ENCODE data around the gene NELFE. TPM values are rescaled to one million over a fixed set of nuclear protein-coding genes. Genes with fewer than 3 reads are reported as not detected.
"Not testable (repeated sequence)": the region's sequence is repeated elsewhere in the genome, so short reads cannot be mapped to it uniquely, and the experiment has no call there.

NELFE gene
- total and polyA plus RNA-seq, 4 donors: 37.8 to 78.3 (median 74.4) TPM

- peak overlapping the region; percentile 72 for H3K27ac ChIP-seq (ENCODE audit: low read depth, low read length)
- H3K27me3 ChIP-seq (ENCODE audit: control insufficient read depth, insufficient read depth, low read length): peaks cover 9% of the 10 kb centered on the region
- no peaks in the 10 kb centered on the region for H3K4me1 ChIP-seq (ENCODE audit: control insufficient read depth, insufficient read depth, low read length)
- H3K4me3 ChIP-seq (ENCODE audit: low read depth, low read length): no peak overlapping the region
- no peaks in the 10 kb centered on the region for H3K36me3 ChIP-seq (ENCODE audit: control insufficient read depth, insufficient read depth, low read length)
- DNase-seq (ENCODE audit: low read depth in 4 of 6, low spot score in 6 of 6): no peak
- H3K9me3 ChIP-seq (ENCODE audit: control insufficient read depth, insufficient read depth, low read length): no peaks in the 10 kb centered on the region
- WGBS (ENCODE audit: insufficient coverage): 81% methylated on average over 9 of the region's 9 CpGs
Measured at GRCh38 chr6:31945154-31945506, 13.6 kb downstream of the NELFE start.

DNA sequence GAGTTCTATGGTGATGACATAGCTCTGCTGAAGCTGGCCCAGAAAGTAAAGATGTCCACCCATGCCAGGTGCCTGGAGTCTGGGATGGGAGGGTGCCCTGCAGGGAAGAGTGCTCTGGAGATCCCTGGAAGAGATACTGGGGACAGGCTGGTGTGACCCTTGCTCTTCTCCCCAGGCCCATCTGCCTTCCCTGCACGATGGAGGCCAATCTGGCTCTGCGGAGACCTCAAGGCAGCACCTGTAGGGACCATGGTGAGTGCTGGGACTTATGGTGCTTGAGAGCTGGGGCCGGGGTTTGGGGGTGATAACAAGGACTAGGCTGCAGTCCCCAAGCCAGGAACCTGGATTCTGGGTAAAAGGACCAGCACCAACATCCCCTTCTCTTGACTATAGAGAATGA, 15.0 kb downstream of the NELFE start:
- H3K4me3 ChIP-seq (ENCODE audit: low read depth, low read length): no peak overlapping the region
- no peaks in the 10 kb centered on the region for H3K4me1 ChIP-seq (ENCODE audit: control insufficient read depth, insufficient read depth, low read length)
- H3K27ac ChIP-seq (ENCODE audit: low read depth, low read length): no peak overlapping the region
- no peaks in the 10 kb centered on the region for H3K9me3 ChIP-seq (ENCODE audit: control insufficient read depth, insufficient read depth, low read length)
- peaks cover 9% of the 10 kb centered on the region for H3K27me3 ChIP-seq (ENCODE audit: control insufficient read depth, insufficient read depth, low read length)
- no peak for DNase-seq (ENCODE audit: low read depth in 4 of 6, low spot score in 6 of 6)
- 87% methylated on average over 3 of the region's 3 CpGs for WGBS (ENCODE audit: insufficient coverage)
- H3K36me3 ChIP-seq (ENCODE audit: control insufficient read depth, insufficient read depth, low read length): no peaks in the 10 kb centered on the region

GRCh38 chr6:31940256-31940664, 18.5 kb downstream of the NELFE start:
- Histone ChIP-seq H3K27me3 (ENCODE audit: control insufficient read depth, insufficient read depth, low read length) (peaks cover 9% of the 10 kb centered on the region), H3K4me3 (ENCODE audit: low read depth, low read length) (no peak overlapping the region), H3K27ac (ENCODE audit: low read depth, low read length) (no peak overlapping the region), H3K4me1 (ENCODE audit: control insufficient read depth, insufficient read depth, low read length) (no peaks in the 10 kb centered on the region), H3K36me3 (ENCODE audit: control insufficient read depth, insufficient read depth, low read length) (no peaks in the 10 kb centered on the region), H3K9me3 (ENCODE audit: control insufficient read depth, insufficient read depth, low read length) (no peaks in the 10 kb centered on the region)
- DNase-seq (ENCODE audit: low read depth in 4 of 6, low spot score in 6 of 6): no peak
- 9% methylated on average over 6 of the region's 6 CpGs for WGBS (ENCODE audit: insufficient coverage)

DNA sequence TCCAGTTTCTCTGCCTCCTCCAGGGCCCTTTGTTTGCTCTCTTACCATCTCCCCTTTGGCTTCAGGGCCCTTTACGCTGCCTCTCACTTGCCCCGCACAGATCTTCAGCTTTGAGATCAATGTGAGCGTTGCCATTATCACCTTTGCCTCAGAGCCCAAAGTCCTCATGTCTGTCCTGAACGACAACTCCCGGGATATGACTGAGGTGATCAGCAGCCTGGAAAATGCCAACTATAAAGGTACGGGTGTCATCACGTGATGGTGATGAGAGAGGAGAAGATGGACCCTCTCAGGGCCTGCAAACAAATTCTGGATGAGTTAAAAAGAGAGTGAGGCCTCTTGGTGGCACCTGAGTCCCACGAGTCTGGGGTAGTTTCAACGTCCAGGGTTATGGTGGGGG, 22.9 kb downstream of the NELFE start:
- Histone ChIP-seq H3K4me3 (ENCODE audit: low read depth, low read length) (no peak overlapping the region), H3K27ac (ENCODE audit: low read depth, low read length) (no peak overlapping the region), H3K4me1 (ENCODE audit: control insufficient read depth, insufficient read depth, low read length) (no peaks in the 10 kb centered on the region), H3K9me3 (ENCODE audit: control insufficient read depth, insufficient read depth, low read length) (no peaks in the 10 kb centered on the region), H3K36me3 (ENCODE audit: control insufficient read depth, insufficient read depth, low read length) (no peaks in the 10 kb centered on the region), H3K27me3 (ENCODE audit: control insufficient read depth, insufficient read depth, low read length) (no peaks in the 10 kb centered on the region)
- DNase-seq (ENCODE audit: low read depth in 4 of 6, low spot score in 6 of 6): no peak
- WGBS (ENCODE audit: insufficient coverage): 87% methylated on average over 9 of the region's 9 CpGs

DNA sequence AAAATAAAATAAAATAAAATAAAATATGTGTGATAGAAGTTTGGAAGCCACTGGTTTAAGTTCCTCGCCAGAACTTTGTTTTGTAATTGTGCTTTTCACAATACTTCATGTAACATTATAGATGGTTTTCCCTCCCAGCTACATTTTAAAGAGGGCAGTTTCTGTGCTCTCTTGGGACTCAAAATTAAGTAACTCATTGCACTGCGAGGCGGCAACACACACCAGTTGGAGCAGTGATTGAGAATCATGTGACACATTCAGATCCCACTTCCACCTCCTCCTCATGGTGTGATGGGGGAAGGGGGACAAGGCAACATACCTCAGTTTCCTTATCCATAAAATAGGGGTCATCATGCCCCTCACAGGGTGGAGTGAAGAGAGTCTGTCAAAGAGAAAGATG, 23.8 kb downstream of the NELFE start:
- DNase-seq (ENCODE audit: low read depth in 4 of 6, low spot score in 6 of 6): no peak
- whole genome bisulfite sequencing (ENCODE audit: insufficient coverage): no CpG with 5 or more reads among the region's 3 CpGs
- H3K27ac ChIP-seq (ENCODE audit: low read depth, low read length): no peak overlapping the region
- no peaks in the 10 kb centered on the region for H3K4me1 ChIP-seq (ENCODE audit: control insufficient read depth, insufficient read depth, low read length)
- H3K4me3 ChIP-seq (ENCODE audit: low read depth, low read length): no peak overlapping the region
- no peaks in the 10 kb centered on the region for H3K9me3 ChIP-seq (ENCODE audit: control insufficient read depth, insufficient read depth, low read length)
- H3K36me3 ChIP-seq (ENCODE audit: control insufficient read depth, insufficient read depth, low read length): no peaks in the 10 kb centered on the region
- H3K27me3 ChIP-seq (ENCODE audit: control insufficient read depth, insufficient read depth, low read length): no peaks in the 10 kb centered on the region

GRCh38 chr6:31933537-31933936, 25.2 kb downstream of the NELFE start:
- Histone ChIP-seq H3K36me3 (ENCODE audit: control insufficient read depth, insufficient read depth, low read length) (no peaks in the 10 kb centered on the region), H3K27ac (ENCODE audit: low read depth, low read length) (no peak overlapping the region), H3K4me3 (ENCODE audit: low read depth, low read length) (no peak overlapping the region), H3K4me1 (ENCODE audit: control insufficient read depth, insufficient read depth, low read length) (no peaks in the 10 kb centered on the region), H3K27me3 (ENCODE audit: control insufficient read depth, insufficient read depth, low read length) (no peaks in the 10 kb centered on the region), H3K9me3 (ENCODE audit: control insufficient read depth, insufficient read depth, low read length) (no peaks in the 10 kb centered on the region)
- 90% methylated on average over 15 of the region's 19 CpGs for WGBS (ENCODE audit: insufficient coverage)
- no peak for DNase-seq (ENCODE audit: low read depth in 4 of 6, low spot score in 6 of 6)

- H3K27me3 ChIP-seq (ENCODE audit: control insufficient read depth, insufficient read depth, low read length); DNase-seq (ENCODE audit: low read depth in 4 of 6, low spot score in 6 of 6); H3K4me3 ChIP-seq (ENCODE audit: low read depth, low read length); H3K36me3 ChIP-seq (ENCODE audit: control insufficient read depth, insufficient read depth, low read length); H3K4me1 ChIP-seq (ENCODE audit: control insufficient read depth, insufficient read depth, low read length); H3K9me3 ChIP-seq (ENCODE audit: control insufficient read depth, insufficient read depth, low read length); H3K27ac ChIP-seq (ENCODE audit: low read depth, low read length): not testable (repeated sequence)
- WGBS (ENCODE audit: insufficient coverage): 96% methylated on average over 11 of the region's 32 CpGs
Measured at GRCh38 chr6:31932137-31932536, 26.6 kb downstream of the NELFE start.

DNA sequence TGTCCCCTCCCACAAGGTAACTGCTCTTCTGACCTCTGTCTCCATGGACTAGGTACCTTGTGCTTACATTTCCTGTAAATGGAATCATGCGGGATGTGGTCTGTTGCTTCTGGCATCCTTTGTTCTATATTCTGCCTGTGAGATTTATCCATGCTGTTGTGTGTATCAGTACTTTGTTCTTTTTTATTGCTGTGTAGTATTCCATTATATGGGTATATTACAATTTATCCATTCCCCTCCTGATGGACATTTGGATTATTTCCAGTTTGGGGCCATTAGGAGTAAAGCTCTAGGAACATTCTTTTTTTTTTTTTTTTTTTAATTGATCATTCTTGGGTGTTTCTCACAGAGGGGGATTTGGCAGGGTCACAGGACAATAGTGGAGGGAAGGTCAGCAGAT, 27.8 kb downstream of the NELFE start:
- WGBS (ENCODE audit: insufficient coverage): no CpG with 5 or more reads among the region's 1 CpG
- DNase-seq (ENCODE audit: low read depth in 4 of 6, low spot score in 6 of 6): no peak
- Histone ChIP-seq H3K4me3 (ENCODE audit: low read depth, low read length) (no peak overlapping the region), H3K4me1 (ENCODE audit: control insufficient read depth, insufficient read depth, low read length) (no peaks in the 10 kb centered on the region), H3K36me3 (ENCODE audit: control insufficient read depth, insufficient read depth, low read length) (no peaks in the 10 kb centered on the region), H3K27me3 (ENCODE audit: control insufficient read depth, insufficient read depth, low read length) (no peaks in the 10 kb centered on the region), H3K9me3 (ENCODE audit: control insufficient read depth, insufficient read depth, low read length) (no peaks in the 10 kb centered on the region), H3K27ac (ENCODE audit: low read depth, low read length) (no peak overlapping the region)

- 83% methylated on average over 9 of the region's 9 CpGs for WGBS (ENCODE audit: insufficient coverage)
- Histone ChIP-seq H3K9me3 (ENCODE audit: control insufficient read depth, insufficient read depth, low read length) (no peaks in the 10 kb centered on the region), H3K4me1 (ENCODE audit: control insufficient read depth, insufficient read depth, low read length) (no peaks in the 10 kb centered on the region), H3K36me3 (ENCODE audit: control insufficient read depth, insufficient read depth, low read length) (no peaks in the 10 kb centered on the region), H3K27me3 (ENCODE audit: control insufficient read depth, insufficient read depth, low read length) (no peaks in the 10 kb centered on the region), H3K27ac (ENCODE audit: low read depth, low read length) (no peak overlapping the region), H3K4me3 (ENCODE audit: low read depth, low read length) (no peak overlapping the region)
- no peak for DNase-seq (ENCODE audit: low read depth in 4 of 6, low spot score in 6 of 6)
Measured at GRCh38 chr6:31928672-31928939, 30.2 kb downstream of the NELFE start.

DNA sequence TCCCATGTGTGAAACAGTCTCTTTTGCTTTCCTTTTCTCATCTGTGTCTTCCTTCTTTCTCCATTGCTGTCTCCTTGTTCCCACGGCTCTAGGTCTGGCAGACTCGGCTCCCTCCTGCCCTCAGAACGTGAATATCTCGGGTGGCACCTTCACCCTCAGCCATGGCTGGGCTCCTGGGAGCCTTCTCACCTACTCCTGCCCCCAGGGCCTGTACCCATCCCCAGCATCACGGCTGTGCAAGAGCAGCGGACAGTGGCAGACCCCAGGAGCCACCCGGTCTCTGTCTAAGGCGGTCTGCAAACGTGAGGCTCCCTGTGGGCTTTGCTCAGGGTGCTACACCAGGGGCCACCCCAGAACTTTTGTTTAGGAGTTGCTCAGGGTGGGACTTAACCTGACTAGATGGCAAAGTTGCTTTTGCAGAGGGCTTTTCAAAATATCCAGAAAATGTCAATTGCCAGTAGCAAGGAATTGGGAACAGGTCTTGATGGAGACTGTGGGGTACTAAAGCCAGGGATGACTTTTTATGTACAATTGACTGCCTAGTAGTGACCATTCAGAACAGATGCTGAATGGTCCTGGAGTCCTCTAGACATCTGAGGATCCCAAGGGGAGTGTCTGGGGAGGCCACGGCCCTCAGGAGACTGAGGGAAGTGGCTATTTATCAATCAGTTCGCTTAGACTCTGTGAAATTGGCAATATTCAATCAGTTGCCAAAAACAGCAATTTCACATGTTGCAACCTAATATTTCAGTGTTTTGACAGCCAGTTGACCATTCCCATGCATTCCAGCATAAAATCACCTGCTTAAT, 30.7 kb downstream of the NELFE start:
- Histone ChIP-seq H3K27ac (ENCODE audit: low read depth, low read length) (no peak overlapping the region), H3K9me3 (ENCODE audit: control insufficient read depth, insufficient read depth, low read length) (no peaks in the 10 kb centered on the region), H3K4me1 (ENCODE audit: control insufficient read depth, insufficient read depth, low read length) (no peaks in the 10 kb centered on the region), H3K36me3 (ENCODE audit: control insufficient read depth, insufficient read depth, low read length) (no peaks in the 10 kb centered on the region), H3K4me3 (ENCODE audit: low read depth, low read length) (no peak overlapping the region), H3K27me3 (ENCODE audit: control insufficient read depth, insufficient read depth, low read length) (no peaks in the 10 kb centered on the region)
- 71% methylated on average over 10 of the region's 11 CpGs for WGBS (ENCODE audit: insufficient coverage)
- no peak for DNase-seq (ENCODE audit: low read depth in 4 of 6, low spot score in 6 of 6)

All from spinal cord (tissue), 10 donors.